ENCODE data around the gene TLR5. TPM values are rescaled to one million over a fixed set of nuclear protein-coding genes. Genes with fewer than 3 reads are reported as not detected.
A peak's percentile ranks its signal among the peaks of the same experiment; 100 is the strongest.

Gene TLR5
- total RNA-seq, 1 donor from 2014 or later, result 15.5 TPM

- DNase-seq (ENCODE audit: low spot score), result no peak
Observed at GRCh38 chr1:223147873-223148272, 4.8 kb upstream of the TLR5 start.

DNA sequence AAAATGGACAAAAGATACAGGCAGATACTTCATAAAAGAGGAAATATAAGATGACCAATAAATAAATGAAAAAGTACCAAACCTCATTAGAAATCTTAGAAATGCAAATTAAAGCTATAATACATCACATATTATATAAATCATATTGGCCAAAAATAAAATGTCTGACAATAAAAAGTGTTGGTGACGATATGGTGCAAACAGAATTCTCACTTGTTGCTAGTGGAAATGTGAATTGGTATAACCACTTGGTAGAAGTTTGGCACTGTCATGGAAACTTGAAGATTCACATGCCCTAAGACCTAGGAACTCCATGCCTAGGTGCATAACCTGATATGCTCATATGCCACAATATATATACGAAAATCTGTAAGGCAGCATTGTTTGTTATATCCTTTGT, 4.4 kb upstream of the TLR5 start:
- DNase-seq (ENCODE audit: low spot score), result no peak

GRCh38 chr1:223146745-223147144, 3.7 kb upstream of the TLR5 start:
- DNase-seq (ENCODE audit: low spot score), result no peak

- no peak for DNase-seq (ENCODE audit: low spot score)
Observed at GRCh38 chr1:223144914-223145313, 1.9 kb upstream of the TLR5 start.

DNA sequence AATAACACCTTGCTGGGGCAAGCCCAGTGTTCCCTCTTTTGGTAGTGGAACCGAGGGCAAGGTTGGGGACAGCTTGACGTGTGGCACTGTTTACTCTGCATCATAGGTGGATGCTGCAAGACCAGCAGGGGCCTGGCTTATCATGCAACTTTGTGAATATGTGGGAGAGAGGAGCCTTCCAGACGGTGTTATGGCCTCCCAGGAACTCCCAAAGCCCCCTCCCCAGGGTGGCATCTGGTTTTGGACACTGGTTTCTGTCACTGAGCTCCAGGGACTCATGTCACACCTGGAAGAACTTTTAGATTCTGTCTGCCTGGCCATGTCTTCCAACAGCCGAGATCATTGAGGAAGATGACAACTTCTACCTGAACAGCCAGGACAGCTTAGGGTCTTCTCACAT, 1.4 kb upstream of the TLR5 start:
- no peak for DNase-seq (ENCODE audit: low spot score)

GRCh38 chr1:223143537-223144248, 645 bp upstream of the TLR5 start:
- no peak for DNase-seq (ENCODE audit: low spot score)

DNA sequence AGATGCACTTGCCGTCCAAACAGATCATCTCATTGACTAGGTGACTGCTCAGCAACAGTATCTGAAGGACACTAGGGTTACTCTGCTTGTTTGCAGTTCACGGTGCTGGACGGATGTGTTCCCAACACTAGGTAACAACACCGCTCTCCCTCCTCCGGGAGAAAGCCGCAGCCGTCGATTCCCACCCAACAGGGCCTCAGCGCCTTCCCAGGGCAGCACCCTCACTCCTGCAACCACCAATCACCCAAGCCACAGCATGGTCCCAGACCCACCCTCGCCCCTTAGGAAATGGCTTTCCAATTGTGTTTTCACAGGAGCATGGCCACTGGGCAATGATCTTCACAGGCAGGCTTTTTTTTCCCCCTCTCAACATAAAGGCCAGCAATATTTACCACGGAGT, 779 bp downstream of the TLR5 start:
- DNase-seq (ENCODE audit: low spot score), result no peak

GRCh38 chr1:223140611-223141405, 2.2 kb downstream of the TLR5 start:
- DNase-seq (ENCODE audit: low spot score), result peak; percentile 32

DNA sequence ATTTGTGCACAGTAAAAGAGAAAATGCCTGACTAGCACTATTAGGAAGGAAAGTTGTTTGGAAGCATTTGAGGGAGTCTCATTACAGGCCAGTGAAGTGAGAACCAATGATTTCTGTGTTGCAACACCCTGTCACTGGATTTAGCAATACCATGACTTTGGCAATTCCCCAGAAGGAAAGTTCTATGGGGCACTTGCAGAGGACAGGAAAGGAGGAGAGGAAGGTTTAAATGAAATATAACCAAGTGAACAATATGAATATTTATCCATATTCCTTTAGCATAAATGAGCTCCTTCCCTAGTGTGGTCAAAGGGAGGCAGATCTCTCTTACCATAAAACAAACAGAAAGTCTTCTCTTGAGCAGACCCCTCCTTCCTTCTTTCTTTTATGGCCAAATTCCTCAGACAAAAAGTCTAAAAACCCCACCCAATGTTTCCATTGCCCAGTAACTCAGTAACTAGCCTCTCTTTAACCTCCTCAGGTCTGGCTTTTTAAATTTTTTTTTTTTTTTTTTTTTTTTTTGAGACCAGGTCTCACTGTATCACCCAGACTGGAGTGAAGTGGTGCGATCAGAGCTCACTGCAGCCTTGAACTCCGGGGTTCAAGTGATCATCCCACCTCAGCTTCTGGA, 5.5 kb downstream of the TLR5 start:
- DNase-seq (ENCODE audit: low spot score), result peak; percentile 56

DNA sequence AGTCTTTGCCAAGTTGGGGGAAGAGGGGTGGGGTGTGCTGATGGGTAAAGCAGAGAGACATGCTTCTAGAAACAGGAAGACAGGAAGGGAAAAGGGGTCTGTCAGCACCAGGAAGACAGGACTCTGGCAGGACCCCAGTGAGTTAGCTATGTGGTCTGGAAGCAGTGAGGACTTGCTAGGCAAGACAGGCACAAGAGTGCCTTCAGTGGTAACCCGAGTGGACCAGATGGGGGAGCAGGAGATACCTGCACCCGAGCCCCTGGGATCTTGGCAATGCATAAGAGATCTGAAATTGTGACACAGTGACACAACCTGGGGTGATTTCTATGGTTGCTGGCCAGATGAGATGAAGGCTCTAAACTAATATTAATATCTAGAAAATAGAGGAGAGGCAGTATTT, 7.0 kb downstream of the TLR5 start:
- DNase-seq (ENCODE audit: low spot score), result no peak

- DNase-seq (ENCODE audit: low spot score), result peak; percentile 34
Observed at GRCh38 chr1:223135176-223135942, 7.7 kb downstream of the TLR5 start.

GRCh38 chr1:223133824-223134435, 9.1 kb downstream of the TLR5 start:
- peak; percentile 86 for DNase-seq (ENCODE audit: low spot score)

DNA sequence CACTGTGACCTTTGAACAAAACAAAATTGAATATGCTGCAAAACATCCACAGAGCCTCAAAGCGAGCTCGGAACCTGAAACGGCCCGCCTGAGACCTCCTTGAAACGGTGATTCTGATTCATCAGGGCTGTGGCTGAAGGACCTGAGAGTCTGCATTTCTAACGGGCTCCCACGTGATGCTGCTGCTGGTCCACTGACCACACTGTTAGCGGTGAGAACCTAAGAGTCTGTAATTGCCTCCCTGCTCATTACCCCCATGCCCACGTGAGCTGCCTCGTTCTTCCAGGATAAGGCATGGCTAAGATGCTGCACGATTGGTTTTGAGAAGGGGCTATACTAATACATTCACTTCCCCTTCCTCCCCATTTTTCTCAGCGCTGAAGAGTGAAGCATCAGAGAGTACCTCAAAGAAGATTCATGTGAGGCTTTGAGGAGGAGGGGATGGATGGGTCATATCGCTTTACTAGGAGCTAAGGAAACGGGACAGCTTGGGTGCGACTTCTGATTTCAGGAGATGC, 9.7 kb downstream of the TLR5 start:
- DNase-seq (ENCODE audit: low spot score), result no peak

DNA sequence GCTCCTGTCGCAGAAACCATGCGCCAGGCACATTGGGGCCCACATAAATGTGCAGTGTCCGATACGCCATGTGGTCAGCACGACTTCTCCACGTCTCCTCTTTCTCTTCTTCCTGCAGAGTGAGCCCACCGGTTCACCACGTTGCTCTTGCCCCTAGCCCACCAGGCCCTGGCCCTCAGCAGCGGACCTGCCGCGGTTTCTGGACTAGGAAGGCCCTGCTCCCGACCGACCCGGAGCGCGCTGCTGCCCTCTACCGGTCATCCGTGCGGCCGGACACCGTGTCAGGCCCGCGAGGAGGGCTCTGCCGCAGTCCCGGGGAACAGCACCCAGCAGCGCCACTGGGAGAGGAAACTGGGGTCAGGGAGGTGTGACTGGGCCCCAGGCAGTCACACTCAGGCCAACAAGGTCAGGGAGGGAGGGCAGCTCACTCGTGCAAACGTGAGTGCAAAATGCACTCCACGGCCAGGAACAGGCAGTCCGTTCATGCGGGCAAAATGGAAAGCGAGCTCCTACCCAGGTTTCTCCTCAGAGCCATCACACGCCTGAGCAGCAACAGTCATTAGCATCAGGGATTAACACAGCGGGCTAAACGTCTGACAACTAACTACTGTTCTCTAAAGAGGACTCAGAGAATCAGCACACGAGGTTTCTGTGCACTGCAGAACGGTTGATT, 13.7 kb downstream of the TLR5 start:
- peak; percentile 74 for DNase-seq (ENCODE audit: low spot score)

GRCh38 chr1:223126741-223127140, 16.3 kb downstream of the TLR5 start:
- no peak for DNase-seq (ENCODE audit: low spot score)

DNA sequence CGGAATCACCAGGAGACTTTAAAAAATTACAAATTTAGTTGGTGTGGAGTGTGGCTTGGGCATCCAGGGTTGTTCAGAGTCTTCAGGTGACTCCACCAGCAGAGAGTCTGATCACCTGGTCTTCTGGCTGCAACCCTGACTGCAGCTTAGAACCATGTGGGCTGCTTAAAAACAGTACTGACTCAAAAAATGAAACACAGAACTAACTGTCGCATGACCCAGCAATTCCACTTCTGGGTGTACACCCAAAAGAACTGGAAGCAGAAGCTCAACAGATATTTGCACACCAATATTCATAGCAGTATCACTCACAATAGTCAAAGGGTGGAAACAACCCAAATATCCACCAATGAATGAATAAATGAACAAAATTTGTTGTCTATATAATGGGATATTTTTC, 17.3 kb downstream of the TLR5 start:
- DNase-seq (ENCODE audit: low spot score), result no peak

DNA sequence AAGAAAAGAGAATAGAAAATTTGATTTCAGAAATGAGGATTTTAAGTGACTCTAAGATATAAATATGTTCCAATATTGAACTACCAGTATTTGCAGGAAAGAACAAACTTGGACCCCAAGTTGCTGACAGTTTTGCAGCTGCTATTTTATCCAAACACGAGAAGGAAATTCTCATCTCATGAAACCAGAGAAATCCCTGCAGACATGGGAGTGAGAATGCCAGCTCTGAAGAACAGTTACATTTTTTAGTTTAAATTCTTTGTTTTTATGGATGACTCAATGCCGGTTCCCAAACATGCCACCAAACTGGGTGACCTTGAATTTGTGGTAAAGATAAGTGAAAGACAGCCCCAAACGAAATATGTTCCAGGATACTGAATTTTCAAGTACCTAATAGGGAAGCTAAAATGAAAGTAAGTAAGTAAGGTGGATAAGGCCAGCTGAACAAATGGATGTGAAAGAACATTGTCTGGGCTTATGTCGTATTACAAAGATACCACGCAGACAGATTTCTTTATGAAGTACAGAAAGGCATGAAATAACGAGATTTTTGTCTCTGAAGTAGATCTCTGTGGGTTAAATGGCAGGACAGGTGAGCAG, 19.9 kb downstream of the TLR5 start:
- no peak for DNase-seq (ENCODE audit: low spot score)

DNA sequence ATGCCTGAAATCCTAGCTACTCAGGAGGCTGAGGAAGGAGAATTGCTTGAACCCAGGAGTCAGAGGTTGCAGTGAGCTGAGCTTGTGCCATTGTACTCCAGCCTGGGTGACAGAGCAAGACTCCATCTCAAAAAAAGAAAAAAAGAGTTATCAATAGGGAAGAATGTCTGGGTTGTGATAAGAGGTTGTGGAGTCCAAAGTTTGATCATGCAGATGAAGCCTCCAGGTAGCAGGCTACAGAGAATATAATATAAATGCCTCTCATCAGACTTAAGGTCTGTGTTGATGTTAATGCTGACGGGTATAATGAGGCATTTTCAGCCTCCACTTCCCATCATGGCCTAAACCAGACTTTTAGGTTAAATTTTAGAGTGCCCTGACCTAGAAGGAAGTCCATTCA, 24.6 kb downstream of the TLR5 start:
- DNase-seq (ENCODE audit: low spot score), result no peak

DNA sequence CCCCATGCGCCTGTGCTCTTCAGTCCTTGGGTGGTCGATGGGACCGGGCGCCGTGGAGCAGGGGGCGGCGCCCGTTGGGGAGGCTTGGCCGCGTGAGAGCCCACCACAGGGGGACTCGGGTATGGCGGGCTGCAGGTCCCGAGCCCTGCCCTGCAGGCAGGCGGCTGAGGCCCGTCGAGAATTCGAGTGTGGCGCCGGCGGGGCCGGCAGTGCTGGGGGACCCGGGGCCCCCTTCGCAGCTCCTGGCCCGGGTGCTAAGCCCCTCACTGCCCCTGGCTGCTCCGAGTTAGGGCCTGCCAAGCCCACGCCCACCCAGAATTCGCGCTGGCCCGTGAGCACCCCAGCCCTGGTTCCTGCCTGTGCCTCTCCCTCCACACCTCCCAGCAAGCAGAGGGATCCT, 26.1 kb downstream of the TLR5 start:
- DNase-seq (ENCODE audit: low spot score), result no peak

- peak; percentile 35 for DNase-seq (ENCODE audit: low spot score)
Observed at GRCh38 chr1:223114871-223115270, 28.2 kb downstream of the TLR5 start.
